ENCODE results near the gene DOCK11.
A peak's percentile ranks its signal among the peaks of the same experiment; 100 is the strongest.

Gene DOCK11

GRCh38 chrX:118595501-118596042 lies 100.0 kb downstream of the DOCK11 start:
- DNase-seq, result no peak
- Histone ChIP-seq H3K36me3 (replicated peaks) (no peaks in the 10 kb centered on the region), H3K27me3 (replicated peaks) (no peaks in the 10 kb centered on the region), H3K27ac (no peak overlapping the region), H3K4me3 (ENCODE audit: low read depth, low read length) (no peak overlapping the region)
- in situ Hi-C loops (cut with HindIII; ENCODE audit: low pct_ligation_motif_present, low sequenced_read_pairs), result no loop called here
- TF ChIP-seq CTCF (IDR thresholded peaks at IDR 0.05; ENCODE audit: low read depth, low read length, missing control alignments), result no peak

- in situ Hi-C loops (cut with HindIII; ENCODE audit: low pct_ligation_motif_present, low sequenced_read_pairs), result no loop called here
- Histone ChIP-seq H3K4me3 (ENCODE audit: low read depth, low read length) (no peak overlapping the region), H3K27ac (no peak overlapping the region), H3K27me3 (replicated peaks) (no peaks in the 10 kb centered on the region), H3K36me3 (replicated peaks) (no peaks in the 10 kb centered on the region)
- DNase-seq, result no peak
- no peak for TF ChIP-seq CTCF (IDR thresholded peaks at IDR 0.05; ENCODE audit: low read depth, low read length, missing control alignments)
Measured at GRCh38 chrX:118596390-118596789, 100.8 kb downstream of the DOCK11 start.

- Histone ChIP-seq H3K27me3 (replicated peaks) (no peaks in the 10 kb centered on the region), H3K27ac (no peak overlapping the region), H3K36me3 (replicated peaks) (no peaks in the 10 kb centered on the region), H3K4me3 (ENCODE audit: low read depth, low read length) (no peak overlapping the region)
- DNase-seq, result peak; percentile 52
- peak; percentile 91 for TF ChIP-seq CTCF (IDR thresholded peaks at IDR 0.05; ENCODE audit: low read depth, low read length, missing control alignments)
- in situ Hi-C loops (cut with HindIII; ENCODE audit: low pct_ligation_motif_present, low sequenced_read_pairs), result no loop called here
Measured at GRCh38 chrX:118603981-118604380, 108.4 kb downstream of the DOCK11 start.

- in situ Hi-C loops (cut with HindIII; ENCODE audit: low pct_ligation_motif_present, low sequenced_read_pairs), result no loop called here
- no peak for TF ChIP-seq CTCF (IDR thresholded peaks at IDR 0.05; ENCODE audit: low read depth, low read length, missing control alignments)
- DNase-seq, result no peak
- H3K27me3 ChIP-seq (replicated peaks), result no peaks in the 10 kb centered on the region
- H3K4me3 ChIP-seq (ENCODE audit: low read depth, low read length), result no peak overlapping the region
- no peak overlapping the region for H3K27ac ChIP-seq
- H3K36me3 ChIP-seq (replicated peaks), result no peaks in the 10 kb centered on the region
Measured at GRCh38 chrX:118612290-118612689, 116.7 kb downstream of the DOCK11 start.

GRCh38 chrX:118614150-118614549 lies 118.5 kb downstream of the DOCK11 start:
- Histone ChIP-seq H3K36me3 (replicated peaks) (no peaks in the 10 kb centered on the region), H3K27me3 (replicated peaks) (no peaks in the 10 kb centered on the region), H3K4me3 (ENCODE audit: low read depth, low read length) (no peak overlapping the region), H3K27ac (no peak overlapping the region)
- no peak for TF ChIP-seq CTCF (IDR thresholded peaks at IDR 0.05; ENCODE audit: low read depth, low read length, missing control alignments)
- in situ Hi-C loops (cut with HindIII; ENCODE audit: low pct_ligation_motif_present, low sequenced_read_pairs), result no loop called here
- no peak for DNase-seq

- no peak for TF ChIP-seq CTCF (IDR thresholded peaks at IDR 0.05; ENCODE audit: low read depth, low read length, missing control alignments)
- in situ Hi-C loops (cut with HindIII; ENCODE audit: low pct_ligation_motif_present, low sequenced_read_pairs), result no loop called here
- DNase-seq, result no peak
- Histone ChIP-seq H3K27ac (no peak overlapping the region), H3K36me3 (replicated peaks) (no peaks in the 10 kb centered on the region), H3K27me3 (replicated peaks) (no peaks in the 10 kb centered on the region), H3K4me3 (ENCODE audit: low read depth, low read length) (no peak overlapping the region)
Measured at GRCh38 chrX:118615141-118615540, 119.5 kb downstream of the DOCK11 start.

All from brain microvascular endothelial cell (primary cell).